ENCODE data around the gene GRM7.

GRM7 gene

DNA sequence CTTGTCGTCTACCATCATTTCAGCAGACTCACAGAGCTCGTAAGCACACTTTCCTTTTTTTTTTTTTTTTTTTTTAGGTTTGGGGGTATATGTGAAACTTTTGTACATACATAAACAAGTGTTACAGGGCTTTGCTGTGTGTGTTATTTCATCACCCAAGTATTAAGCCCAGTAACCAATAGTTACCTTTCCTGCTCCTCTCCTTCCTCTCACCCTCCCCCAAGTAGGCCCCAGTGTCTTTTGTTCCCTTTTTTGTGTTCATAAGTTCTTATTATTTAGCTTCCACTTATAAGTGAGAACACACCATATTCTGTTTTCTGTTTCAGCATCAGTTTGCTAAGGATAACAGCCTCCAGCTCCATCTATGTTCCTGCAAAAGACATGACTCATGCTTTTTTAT, 746.8 kb downstream of the GRM7 start:
- DNase-seq, result no peak

DNA sequence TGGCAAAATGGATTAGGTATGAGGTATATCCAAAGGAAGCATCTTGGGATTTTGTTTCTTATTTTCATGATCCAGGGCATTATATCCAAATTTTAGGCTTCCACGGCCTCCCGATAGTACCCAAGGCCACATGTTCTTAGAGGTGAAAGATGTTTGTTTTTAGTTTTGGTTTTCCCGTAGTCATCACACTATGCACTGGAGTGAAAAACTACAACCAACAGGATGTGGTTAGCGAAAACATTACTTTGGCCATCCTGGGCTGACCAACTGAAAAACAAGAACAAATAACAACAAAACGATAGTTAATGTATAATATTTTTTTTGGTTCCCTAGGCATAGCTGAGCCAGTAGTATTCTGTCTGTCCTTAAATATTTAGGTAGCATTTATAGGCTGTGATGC, 749.7 kb downstream of the GRM7 start:
- DNase-seq, result no peak

DNA sequence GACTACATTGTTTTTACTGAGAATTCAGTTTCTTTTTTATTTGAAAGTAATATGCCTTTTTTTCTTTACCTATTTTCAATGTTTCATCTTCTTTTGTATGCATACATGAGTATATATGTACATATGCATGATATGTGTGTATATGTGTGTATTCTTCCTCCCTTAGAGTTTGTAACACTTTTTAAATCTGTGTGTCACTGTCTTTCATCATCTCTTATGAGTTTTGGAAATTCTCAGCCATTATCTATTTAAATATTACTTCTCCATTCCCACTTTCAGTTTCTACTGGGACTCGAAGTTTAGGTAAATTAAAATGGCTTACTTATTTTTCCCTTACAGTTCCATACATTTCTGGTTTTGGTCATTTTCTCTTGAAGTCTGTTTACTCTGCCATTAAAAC, 754.1 kb downstream of the GRM7 start:
- DNase-seq, result no peak

DNA sequence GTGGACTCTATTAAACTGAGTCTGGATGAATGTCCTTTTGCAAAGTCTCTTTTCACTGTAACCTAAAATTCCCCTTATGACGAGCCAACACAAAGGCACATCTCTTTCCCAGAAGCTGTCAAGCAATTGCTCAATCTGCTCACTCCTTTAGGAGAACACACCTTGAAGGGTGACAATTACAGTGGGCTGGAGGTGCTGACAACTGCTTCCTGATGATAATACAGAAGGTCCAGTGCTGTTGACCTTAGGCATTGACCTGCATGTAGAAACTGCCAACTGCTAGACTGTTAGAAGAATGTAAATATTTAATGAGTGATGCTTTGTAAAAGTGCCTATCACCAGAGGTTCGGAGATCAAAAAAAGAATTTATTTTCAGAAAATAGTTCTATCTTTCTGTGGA, 757.7 kb downstream of the GRM7 start:
- DNase-seq, result no peak

DNA sequence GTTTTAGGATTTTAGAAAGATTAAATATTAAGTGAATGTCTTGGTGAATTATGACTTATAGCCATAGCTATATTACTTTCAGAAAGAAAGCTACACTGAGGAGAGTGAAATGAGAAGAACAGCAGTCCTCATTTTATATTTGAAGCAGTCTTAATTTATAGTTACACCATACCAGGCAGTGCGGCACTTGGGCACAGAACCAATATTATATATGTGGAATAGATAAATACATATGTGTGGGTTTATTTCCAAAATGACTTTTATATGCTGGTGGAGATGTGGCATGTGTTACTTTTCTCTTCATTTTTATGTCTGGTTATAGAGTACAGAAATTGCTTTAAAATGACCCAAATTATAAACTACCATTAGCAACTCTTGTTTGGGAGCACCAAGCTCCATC, 759.5 kb downstream of the GRM7 start:
- no peak for DNase-seq

DNA sequence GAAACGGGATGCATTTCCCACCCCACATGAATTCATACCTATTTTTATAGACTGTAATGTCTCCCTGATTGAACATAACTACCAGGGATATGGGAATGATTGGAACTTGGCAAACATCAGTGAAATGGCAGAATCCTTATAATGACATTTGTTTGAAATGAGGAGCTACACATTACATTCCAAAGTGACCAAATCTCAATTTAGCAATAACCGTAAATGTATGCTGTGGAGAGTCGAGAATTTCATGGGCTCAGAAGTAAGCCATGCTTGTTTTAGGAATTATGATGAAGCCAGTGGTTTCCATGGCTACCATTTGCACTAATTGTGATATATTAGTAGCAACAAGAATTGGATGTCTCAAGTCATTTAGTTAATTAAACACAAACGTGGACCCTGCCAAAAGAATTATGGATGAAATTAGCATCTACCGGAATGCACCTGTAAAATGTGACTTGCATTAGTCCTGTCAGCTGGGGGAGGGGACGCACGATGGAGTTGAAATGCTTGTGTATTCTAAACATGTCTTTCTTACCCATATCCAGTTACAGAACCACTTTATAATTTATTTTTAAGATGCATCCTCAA, 760.2 kb downstream of the GRM7 start:
- no peak for DNase-seq

DNA sequence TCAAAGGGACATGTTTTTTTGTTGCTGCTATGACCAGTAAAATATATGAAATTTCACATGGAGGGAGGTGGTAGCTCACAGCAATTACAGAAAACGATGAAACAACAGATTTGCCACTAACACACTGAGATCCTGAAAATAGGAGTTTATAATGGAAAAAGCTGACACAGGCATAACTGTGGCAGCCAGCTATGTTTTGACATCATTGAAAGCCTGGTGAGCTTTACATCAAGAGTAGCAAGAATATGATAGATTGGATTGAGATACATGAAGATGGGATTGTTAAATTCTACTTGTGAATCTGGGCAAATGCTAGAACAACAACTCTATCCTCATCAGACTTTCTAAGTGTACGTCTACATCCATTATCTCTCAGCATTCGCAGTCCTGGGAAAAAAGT, 760.7 kb downstream of the GRM7 start:
- DNase-seq, result no peak

DNA sequence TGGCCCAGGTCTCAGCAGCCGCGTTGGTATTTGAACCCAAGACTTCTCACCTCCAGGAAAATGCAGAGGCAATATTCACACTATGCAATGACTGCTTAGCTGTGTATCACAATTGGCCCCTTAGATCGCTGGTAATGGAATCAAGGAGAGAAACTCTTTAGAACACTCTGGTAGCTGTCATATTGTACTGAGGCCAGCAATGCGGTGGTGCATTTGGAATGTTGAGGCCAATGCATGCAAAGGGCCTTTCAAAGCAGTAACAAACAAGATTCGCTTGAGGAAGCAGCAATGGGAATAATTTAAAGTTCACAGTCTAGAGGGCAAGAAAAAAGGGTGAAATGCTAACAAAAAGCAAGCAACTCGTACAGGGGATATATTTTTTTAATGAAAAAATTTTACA, 764.1 kb downstream of the GRM7 start:
- DNase-seq, result no peak

DNA sequence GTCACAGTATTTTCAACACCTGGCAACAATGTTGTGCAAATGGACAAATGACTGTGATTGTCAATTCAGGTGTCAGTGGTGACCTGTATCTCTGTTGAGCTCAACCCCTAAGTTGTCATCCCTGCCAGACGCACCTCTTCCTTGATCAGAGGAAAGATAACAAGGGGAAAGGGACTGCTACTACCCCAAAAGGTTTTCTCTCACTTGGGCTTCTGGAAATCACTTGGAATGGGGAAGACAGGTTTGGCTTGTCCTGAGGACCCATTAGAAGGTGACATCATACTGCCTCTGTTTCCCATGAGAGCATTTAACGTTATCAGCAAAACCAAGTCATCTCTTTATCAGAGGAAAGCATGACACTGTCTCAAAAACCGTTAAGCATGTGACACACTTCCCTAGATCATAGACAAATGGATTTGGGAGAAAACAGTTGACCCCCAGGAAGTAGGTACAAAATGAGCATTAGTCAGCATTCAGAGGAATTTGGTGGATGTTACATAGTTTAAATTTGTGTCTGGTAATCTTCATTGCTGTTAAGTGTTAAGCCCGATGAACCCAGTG, 769.5 kb downstream of the GRM7 start:
- DNase-seq, result no peak

DNA sequence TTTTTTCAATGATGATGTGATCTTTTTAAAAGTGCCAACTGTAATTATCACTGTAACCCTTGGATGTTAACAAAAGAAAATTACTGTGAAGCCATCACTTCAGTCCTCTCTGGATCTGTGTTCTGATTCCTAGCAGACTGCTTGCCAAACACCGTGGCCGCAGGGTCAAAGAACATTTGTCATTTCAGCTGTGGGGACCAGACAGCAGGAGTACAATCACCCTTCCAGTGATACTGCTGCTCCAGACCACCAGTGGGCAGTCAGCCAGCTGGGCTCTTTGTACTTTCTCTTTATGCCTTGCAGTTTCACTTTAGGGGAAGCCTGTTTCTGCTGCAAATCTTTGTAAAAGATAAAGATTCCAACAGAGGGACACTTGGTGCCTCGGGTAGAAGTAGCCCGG, 770.0 kb downstream of the GRM7 start:
- no peak for DNase-seq

DNA sequence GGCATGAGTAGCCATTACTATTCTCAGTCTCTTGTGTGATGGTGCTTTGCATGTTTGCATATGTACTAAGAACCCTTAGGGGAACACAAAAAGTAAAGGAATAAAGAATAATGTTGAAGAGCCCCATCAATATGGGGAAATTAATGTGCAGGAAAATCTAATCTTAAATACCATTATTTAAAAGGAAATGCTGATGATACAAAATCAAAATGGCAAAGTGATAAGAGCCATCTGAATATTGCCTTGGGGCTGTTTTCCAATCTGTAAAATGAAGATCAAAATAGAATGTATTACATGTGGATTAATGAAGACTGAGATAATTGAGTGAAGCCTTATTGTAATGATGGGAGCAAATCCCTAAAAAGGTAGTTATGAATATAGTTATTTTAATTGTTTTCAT, 771.4 kb downstream of the GRM7 start:
- DNase-seq, result no peak

DNA sequence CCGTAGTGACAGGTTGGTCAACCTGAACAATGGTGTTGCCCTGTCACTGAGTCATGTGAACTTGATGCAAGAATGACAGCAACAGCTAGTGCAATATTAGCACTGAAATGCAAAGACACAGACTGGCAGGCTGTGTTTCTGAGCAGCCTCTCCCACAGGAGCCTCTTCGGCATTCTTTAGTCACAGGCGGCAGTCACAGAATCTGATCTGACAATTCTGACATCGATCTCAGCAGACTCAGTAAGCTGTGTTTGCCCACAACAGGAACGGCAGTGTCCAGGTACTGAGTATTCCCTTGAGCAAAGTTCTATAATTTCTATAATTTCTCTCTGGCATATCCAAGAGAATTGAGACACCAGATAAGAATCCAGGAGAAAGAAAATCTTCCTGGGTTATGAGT, 776.8 kb downstream of the GRM7 start:
- DNase-seq, result no peak

DNA sequence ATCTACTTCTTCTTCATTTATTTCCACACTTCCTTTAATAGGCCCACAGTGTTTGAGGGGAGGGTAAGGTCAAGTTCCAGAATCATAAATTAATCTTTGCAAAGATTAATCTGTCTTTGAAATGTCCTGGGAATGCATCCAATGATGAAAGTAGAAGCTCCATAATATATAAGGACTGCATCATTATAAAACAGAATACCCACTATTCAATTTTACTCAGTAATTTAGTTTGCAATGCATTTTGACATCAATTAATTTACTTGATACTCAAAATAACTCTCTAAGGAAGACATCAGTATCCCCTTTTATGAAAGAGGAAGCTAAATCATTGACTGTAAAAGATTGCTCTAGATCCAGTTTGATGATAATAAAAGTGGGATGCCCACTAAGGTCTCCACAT, 777.2 kb downstream of the GRM7 start:
- DNase-seq, result no peak

DNA sequence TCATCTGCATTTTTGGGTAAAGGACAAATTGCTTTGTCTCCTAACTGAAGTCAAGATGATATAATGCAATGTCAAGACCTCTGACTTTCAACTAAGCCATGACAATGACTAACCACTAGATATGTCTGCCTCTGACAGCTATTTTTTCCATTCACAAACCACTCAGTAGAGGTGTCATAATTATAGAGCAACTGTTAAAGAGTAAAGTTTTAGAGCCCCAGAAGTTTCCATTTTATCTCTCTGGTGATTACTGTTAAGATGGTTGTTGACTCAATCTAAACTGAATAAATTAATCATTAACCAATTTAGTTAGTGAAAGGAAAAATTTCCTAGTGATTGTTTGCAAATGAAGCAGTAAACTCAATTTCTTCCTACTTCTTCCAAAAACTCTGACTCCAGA, 779.9 kb downstream of the GRM7 start:
- no peak for DNase-seq

DNA sequence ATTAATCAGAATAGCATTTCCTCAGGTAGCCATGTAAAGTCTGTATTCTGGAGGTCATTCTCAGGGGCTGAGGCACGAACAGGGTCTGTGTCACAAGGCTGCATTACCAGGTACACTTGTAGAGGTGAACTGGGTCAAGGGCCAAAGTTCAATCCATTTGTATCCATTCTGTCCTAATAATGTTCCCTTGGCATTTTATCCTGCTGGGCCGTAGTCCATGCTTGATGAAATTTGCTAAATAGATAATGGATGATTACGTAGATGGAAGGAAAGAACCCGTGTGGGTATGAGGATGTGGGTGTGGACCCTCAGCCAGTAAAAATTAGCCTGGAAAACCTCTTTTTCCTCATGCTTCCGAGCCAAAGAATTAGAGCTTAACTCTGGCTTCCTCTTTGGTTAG, 785.9 kb downstream of the GRM7 start:
- DNase-seq, result no peak

DNA sequence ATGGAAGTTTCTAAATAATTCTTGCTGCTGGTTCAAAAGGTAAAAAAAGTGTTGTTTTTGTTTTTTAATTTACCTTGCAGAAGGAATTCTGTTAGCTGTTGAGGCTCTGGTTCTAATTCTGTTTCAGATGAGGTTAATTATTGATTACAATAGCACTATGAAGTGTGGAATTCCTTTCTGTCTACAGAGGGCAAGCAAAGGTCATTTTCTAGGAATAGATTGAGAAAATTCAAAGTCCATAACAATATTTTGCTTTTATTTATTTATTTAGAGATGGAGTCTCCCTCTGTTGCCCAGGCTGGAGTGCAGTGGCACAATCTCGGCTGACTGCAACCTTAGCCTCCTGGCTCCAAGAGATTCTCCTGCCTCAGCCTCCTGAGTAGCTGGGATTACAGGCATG, 789.6 kb downstream of the GRM7 start:
- DNase-seq, result no peak

DNA sequence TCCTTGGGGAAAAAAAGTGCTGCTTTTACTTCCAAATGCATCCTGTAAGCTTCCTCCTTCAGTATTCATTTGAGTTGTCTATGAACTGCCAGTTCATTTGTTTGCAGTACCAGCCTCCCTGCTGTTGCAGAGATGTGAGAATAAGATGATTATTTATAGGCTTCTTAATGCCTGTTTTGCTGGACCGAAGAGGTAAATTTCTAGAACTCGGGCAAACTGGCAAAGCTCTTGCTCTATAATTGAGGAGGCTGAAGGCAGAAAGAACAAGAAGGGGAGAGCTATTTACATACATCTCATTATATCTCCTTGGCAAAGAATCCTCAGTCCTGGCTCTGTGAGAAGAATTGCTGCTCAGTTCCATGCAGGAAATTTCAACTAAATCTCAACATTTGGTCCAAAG, 790.4 kb downstream of the GRM7 start:
- DNase-seq, result no peak

DNA sequence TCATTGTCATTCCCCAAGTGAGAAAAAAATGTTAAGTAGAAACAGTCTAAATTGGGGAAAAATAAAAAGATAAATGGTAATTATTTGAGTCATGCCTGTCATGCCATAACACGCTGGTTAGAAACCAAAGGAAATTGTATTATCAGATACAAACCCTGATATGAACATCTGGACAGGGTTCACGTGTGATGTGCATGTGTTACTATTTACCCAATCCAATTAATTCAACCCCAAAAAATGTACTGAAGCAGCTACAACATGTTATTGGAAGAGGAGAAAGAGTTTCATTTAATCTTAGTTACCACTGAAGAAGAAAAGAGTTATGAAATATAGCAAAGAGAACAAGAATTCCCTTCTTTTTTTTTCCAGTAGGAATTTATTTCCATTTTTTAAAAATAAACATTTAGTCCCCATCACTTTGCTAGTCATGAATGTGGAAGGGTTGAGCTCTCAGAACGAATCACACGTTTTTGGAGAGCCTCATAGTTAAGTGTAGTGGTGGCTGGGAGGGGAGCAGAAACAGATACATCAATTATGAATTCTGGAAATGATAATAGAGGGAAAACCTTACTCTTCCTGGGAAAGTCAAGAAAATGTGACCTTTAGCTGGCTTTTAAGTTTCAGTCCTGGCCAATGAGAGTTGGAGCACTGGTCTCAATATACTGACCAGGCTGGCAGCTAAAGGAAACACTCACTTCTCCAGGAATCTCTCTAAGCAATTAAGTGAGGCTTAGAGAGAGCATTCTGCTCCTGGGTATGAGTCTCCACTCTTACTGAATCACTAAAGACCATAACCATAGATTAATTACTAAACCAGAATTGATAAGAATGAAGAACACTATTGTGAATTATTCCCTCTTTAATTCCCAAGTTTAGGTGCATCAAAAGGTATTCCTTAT, 796.5 kb downstream of the GRM7 start:
- no peak for DNase-seq

DNA sequence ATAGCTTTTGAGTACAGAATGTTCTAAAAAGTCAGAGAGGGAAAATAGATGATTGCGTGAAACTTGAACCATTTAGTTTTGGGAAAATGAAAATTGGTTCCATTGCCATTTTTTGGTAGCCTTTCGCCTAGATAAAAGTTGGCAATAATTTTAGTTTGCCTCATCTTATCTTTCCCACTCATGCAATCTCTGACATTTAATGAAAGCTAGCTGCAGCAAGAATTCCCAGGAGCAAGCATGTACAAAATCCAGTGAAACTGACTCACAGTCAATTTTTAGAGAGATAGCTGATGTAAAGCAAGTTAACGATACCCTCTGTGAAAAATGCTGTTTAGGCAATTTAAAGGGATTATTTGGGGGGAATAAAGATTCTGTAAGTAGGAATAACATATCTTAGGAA, 797.4 kb downstream of the GRM7 start:
- no peak for DNase-seq

DNA sequence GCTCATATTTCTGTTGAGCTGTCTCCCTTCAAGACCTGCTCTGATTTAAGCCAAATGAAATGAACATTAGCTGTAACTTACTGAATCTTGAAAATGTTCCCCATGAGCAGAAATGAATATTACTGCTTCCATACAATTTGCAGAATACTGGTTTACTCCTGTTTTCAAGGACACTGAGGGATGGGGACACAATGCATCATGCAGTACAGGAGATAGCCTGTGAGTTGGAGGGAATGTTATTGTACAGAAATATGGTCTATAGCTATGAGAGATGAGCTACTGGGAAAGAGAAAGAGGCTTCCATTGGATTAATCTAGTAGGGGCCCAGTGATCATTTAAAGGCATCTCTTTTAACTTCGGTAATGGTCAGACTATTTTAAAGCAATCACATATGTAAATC, 798.2 kb downstream of the GRM7 start:
- no peak for DNase-seq

DNA sequence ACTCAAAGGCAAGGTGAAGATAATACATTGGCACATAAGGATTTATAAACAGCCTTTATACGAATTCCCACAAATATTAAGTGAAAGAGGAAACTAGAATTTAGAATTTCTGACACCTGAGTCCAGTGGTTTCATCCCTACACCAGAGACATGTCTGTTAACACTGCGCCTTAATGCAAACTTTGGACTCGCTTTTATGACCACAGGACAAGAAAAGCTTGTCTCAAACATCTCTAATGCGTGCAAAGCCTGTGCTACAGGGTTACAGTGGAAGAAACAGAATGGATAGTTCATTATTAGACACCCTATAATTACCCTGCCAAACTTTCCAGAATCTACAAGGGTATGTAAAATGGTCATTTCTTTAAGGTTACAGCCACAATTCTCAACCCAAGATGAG, 802.9 kb downstream of the GRM7 start:
- DNase-seq, result no peak

DNA sequence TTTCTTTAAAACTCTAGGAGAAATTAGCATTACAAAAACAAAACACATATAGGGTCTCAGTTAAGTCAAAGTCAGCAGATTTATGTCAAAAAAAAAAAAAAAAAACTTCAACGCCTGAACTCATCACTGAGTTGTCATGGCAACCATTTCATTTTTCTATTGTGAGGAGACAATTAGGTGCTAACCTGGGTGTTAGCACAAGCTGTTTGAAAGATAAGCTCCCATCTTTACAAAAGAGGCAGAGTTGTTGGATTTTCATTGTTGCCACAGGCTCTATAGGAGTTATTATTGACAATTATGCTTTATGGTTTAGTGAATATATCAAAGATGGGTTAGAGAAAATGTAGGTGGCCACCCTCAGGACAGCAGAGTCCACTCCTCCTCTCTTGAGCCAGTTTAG, 806.9 kb downstream of the GRM7 start:
- no peak for DNase-seq

DNA sequence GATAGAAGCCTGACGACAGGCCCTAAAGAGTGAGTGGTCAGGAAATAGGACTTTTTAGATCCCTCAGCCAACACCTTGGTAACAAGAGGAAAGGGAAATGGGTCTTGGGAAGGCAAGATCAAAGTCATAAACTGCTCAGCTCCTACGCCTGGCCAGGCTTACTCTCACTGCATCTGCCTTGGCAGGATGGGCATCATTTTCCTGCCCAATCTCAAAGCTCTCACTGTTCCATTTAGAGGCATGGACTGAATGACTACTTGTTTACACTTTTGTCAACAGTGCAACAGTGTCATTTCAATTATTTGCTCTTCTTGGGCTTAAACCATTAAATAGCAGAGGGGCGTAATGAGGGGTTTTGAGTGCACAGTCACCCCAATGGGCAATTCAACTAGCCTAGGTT, 808.7 kb downstream of the GRM7 start:
- DNase-seq, result no peak

DNA sequence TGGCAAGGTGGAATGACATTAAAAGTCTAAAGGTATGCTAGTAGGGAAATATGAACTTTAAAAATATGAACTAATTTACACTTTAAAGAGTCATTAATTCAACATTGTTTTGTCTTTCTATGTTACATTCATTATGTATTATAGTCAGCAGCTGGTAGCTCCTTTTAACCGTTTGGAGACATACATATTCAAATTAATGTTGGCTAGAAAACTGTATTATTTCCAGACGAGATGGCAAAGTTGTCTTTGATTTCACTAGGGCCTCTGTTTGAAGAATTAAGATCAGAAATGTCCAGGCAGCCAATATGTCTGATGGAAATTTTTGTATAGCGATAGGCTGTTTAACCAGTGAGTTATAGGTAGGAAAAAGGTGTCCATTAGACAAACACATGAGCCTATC, 817.6 kb downstream of the GRM7 start:
- DNase-seq, result no peak

DNA sequence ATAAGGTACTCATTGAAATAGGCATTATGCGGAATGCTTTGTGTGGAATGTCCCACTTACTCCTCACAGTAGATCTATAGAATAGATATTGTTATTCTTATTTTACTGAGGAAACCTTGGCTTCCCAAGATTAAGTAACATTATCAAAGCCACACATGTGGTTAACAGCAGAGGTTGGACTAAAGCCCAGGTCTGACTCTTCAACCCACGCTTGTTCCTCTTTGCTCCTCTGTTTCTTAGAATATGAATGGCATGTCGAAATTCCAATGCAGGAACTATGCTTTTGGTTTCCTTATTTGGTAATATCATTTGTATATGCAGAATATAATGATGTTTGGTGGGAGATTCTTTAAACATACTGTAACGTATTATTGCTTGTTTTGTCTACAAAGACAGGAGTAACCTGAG, 821.9 kb downstream of the GRM7 start:
- DNase-seq, result no peak
